GM12874 (cell line): ENCODE data around the gene SLC9A8.

Experiments used
- TF ChIP-seq, protein P1 (sequence below): IDR thresholded peaks from 2 replicates; pipeline ENCODE4 v1.5.1; 2011; ENCODE audit warnings: low read depth, mild to moderate bottlenecking, control low read depth, low read length, moderate library complexity; ENCODE audit not compliant: insufficient read depth

SLC9A8 gene

DNA sequence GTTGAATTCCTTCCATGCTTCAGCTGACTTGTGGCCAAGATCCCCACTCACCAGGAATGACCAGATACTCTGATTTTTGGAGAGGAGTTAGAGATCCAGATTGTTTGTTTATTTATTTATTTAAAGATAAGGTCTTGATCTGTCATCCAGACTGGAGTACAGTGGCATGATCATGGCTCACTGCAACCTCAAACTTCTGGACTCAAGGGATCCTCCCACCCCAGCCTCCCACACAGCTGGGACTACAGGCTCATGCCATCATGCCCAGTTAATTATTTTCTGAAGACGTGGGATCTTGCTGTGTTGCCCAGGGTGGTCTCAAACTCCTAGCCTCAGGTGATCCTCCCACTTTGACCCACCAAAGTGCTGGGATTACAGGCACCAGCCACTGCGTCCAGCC is 106.8 kb downstream of the SLC9A8 start:
- TF ChIP-seq, protein P1, sequence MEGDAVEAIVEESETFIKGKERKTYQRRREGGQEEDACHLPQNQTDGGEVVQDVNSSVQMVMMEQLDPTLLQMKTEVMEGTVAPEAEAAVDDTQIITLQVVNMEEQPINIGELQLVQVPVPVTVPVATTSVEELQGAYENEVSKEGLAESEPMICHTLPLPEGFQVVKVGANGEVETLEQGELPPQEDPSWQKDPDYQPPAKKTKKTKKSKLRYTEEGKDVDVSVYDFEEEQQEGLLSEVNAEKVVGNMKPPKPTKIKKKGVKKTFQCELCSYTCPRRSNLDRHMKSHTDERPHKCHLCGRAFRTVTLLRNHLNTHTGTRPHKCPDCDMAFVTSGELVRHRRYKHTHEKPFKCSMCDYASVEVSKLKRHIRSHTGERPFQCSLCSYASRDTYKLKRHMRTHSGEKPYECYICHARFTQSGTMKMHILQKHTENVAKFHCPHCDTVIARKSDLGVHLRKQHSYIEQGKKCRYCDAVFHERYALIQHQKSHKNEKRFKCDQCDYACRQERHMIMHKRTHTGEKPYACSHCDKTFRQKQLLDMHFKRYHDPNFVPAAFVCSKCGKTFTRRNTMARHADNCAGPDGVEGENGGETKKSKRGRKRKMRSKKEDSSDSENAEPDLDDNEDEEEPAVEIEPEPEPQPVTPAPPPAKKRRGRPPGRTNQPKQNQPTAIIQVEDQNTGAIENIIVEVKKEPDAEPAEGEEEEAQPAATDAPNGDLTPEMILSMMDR, result no peak

DNA sequence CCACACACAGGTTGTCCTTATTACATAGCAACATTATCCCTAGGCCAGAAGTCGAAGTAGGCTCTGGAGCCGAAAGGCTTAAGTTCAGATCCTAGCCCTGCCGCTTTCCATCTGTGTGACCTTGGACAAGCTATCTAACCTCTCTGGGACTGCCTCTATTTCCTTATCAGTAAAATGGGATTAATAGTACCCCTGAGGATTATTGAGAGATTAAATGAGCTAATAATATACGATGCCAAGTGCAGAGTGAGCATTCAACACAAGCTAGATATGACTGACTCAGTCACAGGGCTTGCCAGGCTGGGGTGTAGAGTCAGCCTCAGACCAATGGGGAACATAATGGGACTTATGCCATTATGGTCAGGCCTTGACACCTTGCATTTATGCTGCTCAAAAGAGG is 111.6 kb downstream of the SLC9A8 start:
- TF ChIP-seq, protein P1, result no peak

DNA sequence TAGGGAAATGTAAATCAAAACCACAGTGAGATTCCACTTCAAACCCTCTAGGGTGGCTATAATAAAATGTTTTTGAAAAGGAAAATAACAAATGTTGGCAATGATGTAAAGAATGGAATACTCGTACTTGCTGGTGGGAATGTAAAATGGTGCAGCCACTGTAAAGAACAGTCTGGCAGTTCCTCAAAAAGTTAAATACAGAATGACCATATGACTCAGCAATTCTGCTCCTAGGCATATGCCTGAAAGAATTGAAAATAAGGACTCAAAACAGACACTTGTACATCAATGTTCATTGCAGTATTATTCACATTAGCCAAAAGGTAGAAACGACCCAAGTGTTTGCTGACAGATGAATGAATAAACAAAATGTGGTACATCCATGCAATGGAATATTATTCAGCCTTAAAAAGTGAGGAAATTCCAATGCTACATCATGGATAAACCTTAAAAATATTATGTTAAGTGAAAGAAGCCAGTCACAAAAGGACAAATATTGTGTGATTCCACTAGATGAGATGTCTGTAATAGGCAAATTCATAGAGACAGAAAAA is 113.3 kb downstream of the SLC9A8 start:
- TF ChIP-seq, protein P1, result no peak

DNA sequence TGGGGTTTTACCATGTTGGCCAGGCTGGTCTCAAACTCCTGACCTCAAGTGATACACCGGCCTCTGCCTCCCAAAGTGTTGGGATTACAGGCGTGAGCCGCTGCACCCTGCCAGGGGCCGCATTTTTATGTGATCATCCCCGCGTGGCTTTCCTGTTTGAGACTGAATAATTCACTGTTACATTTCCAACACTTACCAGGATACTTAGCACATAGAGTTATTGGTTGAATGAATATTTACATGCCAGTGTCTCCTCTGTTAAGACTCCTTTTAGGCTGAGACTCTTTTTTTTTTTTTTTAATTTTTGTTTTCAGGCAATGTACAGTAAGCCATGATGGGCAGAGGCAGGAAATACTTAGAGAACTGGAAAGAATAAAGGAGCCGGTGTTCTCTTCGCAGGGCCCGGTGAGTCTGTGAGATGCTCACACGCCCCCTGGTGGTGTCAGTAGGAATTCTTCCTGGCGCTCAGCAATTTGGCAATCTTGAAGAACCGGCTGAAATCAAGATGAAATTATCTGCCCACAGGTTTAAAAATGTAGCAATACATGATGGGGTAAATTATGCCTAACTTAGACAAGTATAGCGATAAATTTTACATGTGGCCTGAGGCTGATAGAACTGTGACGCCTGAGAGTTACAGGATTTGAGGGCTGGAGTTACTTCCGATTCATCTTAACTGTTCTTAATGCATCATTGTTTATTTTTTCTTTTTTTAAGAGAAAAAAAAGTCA is 115.9 kb downstream of the SLC9A8 start:
- TF ChIP-seq, protein P1, result peak; percentile 83

DNA sequence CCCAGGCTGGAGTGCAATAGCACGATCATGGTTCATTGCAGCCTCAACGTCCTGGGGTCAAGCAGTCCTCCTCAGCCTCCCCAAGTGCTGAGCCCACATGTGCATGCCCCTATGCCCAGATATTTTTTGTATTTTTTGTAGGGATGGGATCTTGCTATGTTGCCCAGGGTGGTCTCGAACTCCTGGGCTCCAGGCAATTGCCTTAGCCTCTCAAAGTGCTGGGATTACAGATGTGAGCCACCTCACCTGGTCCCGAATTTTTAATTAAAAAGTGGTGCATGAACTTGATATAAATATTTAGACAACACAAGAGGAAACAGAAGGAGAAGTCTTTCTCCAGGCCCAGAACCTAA is 116.5 kb downstream of the SLC9A8 start:
- TF ChIP-seq, protein P1, result no peak

DNA sequence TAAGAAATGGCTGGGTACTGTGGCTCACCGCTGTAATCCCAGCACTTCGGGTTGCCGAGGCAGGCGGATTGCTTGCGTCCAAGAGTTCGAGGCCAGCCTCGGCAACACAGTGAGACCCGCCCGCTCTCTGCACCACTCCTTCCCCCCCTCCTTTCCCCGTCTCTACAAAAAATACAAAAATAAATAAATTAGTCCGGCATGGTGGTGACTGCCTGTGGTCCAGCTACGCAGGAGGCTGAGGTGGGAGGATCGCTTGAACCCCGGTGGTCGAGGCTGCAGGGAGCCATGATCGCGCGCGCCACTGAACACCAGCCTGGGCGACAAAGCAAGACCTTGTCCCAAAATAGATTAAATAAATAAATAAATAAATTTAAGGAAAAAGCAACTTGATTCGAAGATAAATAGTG is 123.1 kb downstream of the SLC9A8 start:
- TF ChIP-seq, protein P1, result no peak

DNA sequence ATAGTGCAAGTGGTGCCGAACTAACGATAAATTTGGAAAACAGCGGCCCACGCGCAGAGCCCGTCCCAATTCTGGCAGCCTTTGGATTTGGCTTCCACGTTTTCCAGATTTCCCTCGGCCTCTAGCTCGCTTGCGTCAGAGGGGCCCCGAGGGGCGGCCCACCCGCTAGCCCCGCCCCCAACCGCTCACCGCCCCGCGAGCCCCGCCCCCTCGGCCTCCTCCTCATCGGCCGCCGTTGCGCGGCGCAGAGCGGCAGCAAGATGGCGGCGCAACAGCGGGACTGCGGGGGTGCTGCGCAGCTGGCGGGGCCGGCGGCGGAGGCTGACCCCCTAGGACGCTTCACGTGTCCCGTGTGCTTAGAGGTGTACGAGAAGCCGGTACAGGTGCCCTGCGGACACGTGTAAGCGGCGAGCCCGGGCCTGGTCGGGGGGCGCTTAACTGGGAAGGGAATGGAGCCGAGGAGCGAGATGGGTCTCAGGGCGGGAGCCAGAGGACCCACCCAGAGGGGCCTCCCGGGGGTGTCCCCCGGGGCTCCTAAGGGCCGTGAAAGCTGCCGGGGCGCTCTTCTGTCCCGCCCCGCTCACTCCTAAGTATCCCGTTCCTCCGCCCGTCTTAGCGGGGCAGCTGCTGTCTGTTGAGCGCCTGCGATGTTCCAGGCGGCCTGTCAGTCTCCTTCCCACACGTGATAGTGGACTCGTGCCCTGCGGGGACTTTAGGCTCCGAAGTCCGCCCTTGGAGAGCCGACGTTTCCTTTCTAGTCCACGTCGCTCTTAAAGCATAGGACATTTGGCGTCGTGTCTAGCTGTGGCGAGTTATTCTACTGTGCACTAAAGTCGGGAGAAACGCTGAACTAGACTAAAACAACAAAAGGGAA is 123.8 kb downstream of the SLC9A8 start, which contains the start of gene RNF114:
RNF114 (plus strand) TSS at position 245 of the 874 bp plus-strand sequence; CDS start at position 261, 16 bp downstream.
- TF ChIP-seq, protein P1, result no peak
